Dermis blood vessel endothelial cell (primary cell): Measurements from ENCODE around the gene ZNF502. TPM values are rescaled to one million over a fixed set of nuclear protein-coding genes. Genes with fewer than 3 reads are reported as not detected.
A peak's percentile ranks its signal among the peaks of the same experiment; 100 is the strongest.
"Not testable (repeated sequence)": the region's sequence is repeated elsewhere in the genome, so short reads cannot be mapped to it uniquely, and the experiment has no call there.

Experiments used
- DNase-seq: peaks from one replicate; pipeline ENCODE4 v3.0.0; 2010
- total RNA-seq: library from RNA; depleted of rRNA; stranded (reverse); fragments of >200 nt; gene quantifications from 2 replicates; pipeline ENCODE4 v1.2.3, GENCODE V29; 2014

Gene ZNF502
- total RNA-seq = 3.6 and 4.1 TPM in 2 replicates

DNA sequence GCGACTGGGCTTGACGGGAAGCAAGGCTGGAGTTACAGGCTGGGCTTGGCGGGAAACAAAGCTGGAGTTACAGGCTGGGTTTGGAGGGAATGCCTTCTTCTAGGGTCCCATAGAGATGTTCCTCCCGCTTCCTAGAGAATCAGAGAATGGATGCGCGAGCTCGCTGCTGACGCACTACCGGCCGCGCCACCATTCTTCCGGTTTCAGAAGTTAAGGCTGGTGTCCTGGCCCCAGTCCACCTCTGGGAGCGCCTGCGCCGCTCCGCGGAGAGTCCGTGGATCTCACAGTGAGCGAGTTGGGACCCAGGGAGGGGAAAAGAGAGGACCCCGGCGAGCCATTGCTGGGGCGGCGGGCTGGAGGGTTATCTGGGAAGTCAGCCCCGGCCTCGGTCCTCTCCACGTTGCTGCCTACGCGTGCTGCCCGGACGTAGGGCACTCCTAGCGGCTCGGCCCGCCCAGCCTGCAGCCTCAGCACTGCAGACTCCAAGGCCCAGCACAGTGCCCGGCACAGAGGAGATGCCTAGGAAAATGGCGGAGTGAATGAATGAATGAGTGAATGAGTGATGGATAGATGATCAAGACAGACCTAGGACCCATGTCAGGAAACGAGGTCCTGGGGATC lies at the start of gene ZNF502:
TSS of gene ZNF502 (plus strand) at position 206 of the 621 bp plus-strand sequence. CDS start 7,602 bp downstream, outside the sequence.
- DNase-seq = peak; percentile 92

DNA sequence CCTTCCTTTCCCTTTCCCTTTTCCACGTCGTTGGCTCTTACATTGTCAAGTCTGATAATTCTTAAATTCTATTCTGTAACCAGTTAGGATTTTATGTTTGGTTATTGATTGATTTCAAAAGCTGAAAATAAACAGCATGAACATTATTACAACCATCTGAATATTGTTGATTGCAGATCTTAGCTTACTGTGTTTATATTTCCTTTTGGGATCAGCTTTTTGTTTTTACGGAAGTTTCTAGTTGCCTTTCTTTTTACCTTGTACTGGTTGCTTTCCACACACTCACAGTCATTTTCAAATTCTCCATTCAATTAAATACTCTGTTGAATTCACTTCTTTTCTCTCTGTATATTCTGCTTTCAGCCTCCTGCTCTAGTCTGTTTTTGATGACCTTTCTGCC lies 47.3 kb upstream of the ZNF502 start:
- no peak for DNase-seq

DNA sequence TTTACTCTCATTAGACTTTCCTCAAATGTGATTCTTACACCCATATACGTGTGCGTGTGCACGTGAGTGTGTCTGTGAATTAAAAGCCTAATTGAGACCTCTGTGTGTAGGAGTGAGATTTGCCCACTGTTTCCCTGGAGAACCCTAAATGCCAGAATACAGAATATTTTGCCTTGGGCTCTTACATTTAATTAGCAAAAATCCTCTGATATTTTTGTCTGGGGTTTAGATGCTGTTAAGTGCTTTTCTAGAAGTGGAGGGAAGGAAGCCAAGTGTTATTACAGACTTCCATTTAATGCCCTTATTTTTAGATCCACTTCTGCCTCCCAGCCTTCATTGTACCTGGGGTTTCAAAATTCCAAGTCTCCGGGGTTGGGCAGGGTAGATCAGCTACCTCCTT lies 46.1 kb upstream of the ZNF502 start:
- no peak for DNase-seq

DNA sequence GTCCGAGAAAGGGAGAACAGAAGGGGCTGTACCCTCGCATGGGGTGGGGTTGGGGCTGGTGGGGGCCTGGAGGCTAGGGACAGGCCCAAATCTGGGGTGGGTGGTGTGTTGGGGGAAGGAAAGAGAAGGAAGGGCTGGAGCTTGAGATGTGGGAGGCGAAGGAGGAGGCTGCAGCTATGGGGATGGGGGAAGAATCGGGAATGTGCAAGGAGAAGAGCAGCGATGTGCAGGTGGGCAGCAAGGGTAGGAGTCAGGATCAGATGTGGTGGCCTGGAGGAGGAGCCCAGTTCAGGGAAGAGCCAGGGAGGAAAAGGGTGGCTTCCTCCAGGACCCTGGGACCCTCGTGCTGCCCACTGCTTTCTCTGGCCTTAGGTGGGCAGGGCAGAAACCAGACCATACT lies 42.7 kb upstream of the ZNF502 start:
- no peak for DNase-seq

DNA sequence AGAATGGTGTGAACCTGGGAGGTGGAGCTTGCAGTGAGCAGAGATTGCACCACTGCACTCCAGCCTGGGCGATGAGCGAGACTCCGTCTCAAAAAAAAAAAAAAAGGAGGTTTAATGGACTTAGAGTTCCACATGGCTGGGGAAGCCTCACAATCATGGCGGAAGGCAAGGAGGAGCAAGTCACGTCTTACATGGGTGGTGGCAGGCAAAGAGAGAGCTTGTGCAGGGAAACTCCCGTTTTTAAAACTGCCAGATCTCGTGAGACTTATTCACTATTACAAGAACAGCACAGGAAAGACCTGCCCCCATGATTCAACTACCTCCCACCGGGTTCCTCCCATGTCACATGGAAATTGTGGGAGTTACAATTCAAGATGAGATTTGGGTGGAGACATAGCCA lies 39.0 kb upstream of the ZNF502 start:
- not testable (repeated sequence) for DNase-seq

DNA sequence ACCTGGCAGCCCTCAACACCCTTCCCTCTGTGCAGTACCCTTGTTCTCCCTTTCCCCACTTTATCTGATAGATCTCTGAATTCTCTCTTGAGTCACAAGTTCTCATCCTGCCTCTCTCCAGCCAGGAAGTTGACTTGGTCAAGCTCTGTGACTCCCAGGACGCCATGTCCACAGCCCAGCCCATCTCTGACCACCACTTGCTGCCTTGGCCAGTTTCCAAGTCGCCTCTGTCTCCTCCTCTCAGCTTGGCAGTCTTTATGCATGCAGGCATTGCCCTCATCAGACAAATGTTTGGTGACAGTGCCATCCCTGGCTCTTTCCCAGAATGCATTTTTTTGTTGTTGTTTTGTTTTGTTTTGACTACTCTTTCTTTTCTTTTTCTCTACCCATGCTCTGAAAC lies 38.2 kb upstream of the ZNF502 start:
- DNase-seq = no peak

DNA sequence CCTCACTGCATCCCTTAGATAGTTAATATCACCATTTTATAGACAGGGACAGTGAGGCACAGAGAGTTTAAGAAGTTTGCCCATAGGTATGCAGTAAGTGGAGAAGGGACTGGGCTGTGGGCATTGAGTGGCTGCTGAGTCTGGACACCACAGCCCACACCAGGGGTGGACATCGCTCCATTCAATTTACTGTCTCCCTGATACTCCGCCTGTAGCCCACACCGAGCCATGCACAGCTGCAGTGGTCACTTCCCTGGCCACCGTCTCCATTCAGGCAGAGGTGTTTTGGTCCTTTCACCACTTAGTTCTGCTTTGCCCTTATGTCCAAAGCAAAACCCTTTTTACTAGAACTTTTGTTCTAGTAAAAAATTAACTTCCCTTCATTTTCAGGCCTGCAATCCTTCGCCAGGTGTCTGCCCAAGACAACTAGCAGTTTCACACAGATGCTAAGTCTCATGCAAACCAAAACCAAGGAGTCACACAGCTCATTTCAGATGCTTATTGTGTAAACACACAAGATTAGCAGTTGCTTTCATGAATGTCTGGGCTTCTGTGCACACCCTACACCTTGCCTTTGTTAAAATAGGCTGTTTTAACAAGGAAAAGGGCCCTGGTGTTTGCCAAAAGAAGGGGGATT lies 33.9 kb upstream of the ZNF502 start:
- no peak for DNase-seq

DNA sequence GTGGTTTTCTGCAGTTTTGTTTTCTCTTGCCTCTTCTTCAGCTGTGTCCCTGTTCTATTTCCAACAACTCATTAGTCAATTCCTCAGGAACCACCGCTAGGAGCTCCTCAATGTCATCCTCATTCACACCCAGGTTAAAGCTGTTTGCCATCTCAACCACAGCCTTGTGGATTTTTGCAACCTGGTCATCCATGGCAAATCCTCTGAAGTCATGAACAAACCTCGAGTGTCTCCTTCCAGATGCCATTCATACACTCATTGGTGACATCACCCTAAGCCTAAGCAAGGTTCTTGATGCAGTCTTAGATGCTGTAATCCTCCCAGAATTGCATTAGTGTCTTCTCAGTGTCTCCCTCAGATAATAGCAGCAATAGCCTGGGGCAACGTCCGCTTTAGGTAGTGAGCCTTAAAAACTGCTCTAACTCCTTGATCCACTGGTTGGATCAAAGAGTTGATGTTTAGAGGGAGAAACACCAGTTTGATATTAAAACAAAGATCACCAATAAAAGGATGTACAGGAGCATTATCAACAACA lies 31.5 kb upstream of the ZNF502 start:
- no peak for DNase-seq

DNA sequence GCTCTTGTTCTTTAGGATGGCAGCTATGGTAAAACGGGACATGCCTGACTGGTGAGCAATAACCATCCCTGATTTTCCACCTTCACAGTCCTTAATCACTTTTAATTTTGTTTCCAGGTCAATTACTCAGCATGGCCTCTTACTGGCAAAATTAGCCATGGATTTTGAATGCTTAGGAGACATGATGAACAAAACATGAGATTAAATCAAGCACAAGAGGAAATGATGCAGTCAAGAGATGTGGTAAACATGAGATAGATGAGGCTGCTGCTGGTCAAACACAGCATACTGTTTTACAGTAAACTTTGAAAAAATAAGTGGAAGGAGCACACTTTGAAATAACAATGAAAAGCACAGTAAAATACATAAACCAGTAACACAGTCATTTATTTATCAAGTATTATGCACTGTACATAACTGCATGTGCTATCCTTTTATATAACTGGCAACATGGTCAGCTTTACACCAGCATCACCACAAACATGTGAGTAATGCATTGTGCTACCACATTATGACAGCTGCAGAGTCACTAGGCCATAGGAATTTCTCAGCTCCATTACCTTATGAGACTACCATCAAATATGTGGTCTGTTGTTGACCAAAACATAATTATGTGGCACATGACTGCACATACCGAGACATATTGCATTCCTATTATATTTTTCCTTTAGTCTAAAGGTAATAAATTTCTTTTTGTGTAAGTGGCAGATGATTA lies 30.1 kb upstream of the ZNF502 start:
- peak; percentile 29 for DNase-seq

DNA sequence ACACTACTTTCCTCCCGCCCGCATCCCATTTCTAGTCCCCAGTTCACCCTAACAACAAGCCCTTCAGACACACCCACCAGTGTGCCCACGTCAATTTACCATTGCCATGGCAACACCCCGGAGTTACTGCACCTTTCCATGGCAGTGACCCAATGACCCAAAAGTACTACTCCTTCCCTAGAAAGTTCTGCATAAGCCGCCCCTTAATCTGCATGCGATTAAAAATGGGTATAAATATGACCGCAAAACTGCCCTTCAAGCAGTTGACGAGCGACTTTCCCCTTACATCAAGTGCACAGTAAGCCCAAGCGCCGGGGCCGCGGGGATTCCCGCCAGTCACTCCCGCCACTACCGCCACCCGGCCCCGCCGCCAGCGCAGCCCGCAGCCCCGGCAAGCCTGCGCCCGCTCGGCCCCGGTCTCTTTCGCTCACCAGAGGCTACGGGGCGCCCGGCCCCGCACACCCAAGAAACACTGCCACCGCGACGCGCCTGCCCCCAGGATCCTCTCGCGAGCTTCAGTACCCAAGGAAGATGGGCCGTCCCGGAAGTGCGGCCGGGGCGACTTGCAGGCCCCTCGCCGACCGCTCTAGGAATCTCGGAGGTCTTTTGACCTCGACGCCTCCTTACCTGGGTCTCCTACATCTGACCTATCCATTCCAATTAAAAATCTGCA lies 27.2 kb upstream of the ZNF502 start:
- peak; percentile 76 for DNase-seq

DNA sequence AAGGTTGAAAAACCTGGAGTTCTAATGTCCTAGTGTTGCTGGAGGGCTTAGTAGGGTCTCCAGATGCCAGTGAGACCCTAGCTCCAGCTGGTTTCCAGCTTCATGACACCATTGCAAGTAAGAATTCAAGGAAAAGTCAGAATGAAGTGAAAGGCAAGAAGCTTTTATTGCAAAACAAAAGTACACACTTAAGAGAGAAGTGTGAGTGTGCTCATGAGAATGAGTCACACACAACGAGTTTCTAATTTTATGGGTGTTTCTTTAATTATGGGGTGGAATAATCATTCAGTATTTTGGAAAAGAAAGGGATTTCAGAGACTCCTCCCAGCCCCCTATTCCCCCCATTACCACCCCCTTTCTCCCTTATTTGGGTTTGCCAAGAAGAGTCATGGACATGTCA lies 24.6 kb upstream of the ZNF502 start:
- DNase-seq = no peak

DNA sequence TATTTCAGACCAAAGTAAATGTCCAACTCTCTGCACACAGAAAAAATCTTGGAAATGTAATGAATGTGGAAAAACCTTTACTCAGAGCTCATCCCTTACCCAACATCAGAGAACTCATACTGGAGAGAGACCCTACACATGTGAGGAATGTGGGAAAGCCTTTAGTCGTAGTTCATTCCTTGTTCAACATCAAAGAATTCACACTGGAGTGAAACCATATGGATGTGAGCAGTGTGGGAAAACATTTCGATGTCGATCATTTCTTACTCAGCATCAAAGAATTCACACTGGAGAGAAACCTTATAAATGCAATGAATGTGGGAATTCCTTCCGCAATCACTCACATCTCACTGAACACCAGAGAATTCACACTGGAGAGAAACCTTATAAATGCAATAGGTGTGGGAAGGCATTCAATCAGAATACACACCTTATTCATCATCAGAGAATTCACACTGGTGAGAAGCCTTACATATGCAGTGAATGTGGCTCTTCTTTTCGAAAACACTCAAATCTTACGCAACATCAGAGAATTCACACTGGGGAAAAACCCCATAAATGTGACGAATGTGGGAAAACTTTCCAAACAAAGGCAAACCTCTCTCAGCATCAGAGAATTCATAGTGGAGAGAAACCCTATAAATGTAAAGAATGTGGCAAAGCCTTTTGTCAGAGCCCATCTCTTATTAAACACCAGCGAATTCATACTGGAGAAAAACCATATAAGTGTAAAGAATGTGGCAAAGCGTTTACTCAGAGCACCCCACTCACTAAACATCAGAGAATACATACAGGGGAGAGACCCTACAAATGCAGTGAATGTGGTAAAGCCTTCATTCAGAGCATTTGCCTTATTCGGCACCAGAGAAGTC lies 9.0 kb downstream of the ZNF502 start:
- DNase-seq = peak; percentile 6

DNA sequence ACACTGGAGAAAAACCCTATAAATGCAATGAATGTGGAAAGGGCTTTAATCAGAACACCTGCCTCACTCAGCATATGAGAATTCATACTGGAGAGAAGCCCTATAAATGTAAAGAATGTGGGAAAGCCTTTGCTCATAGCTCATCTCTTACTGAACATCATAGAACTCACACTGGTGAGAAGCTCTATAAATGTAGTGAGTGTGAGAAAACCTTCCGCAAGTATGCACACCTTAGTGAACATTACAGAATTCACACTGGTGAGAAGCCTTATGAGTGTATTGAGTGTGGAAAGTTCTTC lies 9.6 kb downstream of the ZNF502 start:
- no peak for DNase-seq

DNA sequence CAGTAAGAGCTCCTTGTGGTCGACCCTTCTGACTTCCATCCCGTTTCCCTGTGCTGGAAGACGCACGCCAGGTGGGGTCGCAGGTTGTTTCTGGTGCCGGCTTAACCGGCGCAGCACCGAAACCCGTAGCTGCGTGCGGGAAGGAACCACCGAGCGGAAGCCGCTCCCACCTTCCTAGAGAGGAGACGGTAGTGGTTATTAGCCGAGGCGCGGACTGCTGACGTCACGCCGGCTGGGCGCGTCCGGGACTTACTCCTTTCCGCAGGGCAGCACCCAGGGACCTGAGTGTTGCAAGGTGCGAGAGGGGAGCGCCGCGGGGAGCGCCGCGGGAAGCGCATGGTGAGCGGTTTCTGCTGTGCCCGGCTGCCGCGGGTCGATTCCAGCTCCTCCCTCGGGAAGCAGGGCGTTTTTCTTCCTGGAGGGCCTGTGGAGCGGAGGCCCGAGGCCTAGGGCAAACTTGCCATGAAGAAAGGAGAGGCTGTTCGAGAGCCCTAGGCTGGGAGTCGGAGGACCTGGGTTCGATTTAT lies 17.0 kb downstream of the ZNF502 start, which contains the start of gene ZNF501:
TSS of gene ZNF501 (plus strand) at position 252 of the 527 bp plus-strand sequence. CDS start 4,787 bp downstream, outside the sequence.
- DNase-seq = peak; percentile 88

DNA sequence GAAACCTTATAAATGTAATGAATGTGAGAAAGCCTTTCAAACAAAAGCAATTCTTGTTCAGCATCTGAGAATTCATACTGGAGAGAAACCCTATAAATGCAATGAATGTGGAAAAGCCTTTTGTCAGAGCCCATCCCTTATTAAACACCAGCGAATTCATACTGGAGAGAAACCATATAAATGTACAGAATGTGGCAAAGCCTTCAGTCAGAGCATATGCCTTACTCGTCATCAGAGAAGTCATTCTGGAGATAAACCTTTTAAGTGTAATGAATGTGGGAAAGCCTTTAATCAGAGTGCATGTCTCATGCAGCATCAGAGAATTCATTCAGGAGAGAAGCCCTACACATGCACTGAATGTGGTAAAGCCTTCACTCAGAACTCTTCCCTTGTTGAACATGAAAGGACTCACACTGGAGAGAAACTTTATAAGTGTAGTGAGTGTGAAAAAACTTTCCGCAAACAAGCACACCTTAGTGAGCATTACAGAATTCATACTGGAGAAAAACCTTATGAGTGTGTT lies 22.2 kb downstream of the ZNF502 start:
- DNase-seq = no peak

DNA sequence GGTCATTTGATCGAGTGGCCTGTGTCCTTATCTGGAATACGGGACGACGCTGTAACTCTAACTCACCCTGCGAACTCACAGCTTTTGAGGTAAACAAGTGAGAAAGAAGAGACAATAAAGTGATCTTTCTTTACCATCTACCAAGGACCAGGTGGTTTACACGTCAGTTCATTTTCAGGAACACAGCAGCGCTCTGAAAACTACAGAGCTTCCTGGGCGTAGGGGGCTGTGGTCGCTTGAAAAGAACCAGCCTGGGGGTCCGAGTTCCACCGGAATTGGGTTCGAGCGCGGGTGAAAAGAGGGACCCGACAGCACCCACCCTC lies 48.6 kb downstream of the ZNF502 start:
- peak; percentile 4 for DNase-seq

DNA sequence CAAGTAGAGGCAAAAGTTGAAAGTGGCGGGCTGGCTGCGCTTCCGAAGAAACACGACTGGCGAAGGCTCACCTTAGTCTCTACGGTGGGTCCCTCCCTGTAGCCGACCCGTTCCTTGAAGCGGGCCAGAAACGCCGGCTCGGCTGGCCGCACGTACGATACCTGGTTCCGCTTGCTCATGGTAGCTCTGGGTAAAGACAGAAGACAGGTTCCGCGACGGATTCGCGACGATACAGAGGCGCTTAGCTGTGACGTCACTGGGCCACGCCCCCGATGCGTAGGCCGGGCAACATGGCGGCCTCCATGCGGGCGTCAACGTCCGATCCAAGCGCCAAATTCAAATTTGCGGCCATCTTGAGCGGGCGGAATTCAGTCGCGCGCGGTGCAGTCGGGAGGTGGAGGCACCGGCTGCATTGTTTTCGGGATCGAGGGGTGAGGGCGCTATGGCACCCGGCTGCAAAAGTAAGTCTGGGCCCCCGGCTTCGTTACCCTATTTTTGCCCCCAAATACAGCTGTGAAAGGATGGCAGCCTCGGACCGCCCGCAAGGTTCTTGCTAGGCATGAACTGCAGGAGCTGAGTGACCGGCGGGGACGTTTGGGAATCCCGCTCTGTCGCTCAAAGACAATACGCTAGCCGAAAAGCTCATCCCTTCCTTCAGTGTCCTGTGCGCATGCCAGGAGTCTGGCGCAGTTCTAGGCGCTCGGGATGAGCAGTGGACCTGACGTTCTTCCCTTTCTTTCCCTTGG lies 49.1 kb downstream of the ZNF502 start, which contains the start of the genes KIAA1143 and KIF15:
TSS of gene KIAA1143 (minus strand) at position 196 of the 746 bp plus-strand sequence. CDS start at position 179, 17 bp downstream.
TSS of gene KIF15 (plus strand) at position 371 of the 746 bp plus-strand sequence. CDS start at position 443, 72 bp downstream.
- peak; percentile 99 for DNase-seq

DNA sequence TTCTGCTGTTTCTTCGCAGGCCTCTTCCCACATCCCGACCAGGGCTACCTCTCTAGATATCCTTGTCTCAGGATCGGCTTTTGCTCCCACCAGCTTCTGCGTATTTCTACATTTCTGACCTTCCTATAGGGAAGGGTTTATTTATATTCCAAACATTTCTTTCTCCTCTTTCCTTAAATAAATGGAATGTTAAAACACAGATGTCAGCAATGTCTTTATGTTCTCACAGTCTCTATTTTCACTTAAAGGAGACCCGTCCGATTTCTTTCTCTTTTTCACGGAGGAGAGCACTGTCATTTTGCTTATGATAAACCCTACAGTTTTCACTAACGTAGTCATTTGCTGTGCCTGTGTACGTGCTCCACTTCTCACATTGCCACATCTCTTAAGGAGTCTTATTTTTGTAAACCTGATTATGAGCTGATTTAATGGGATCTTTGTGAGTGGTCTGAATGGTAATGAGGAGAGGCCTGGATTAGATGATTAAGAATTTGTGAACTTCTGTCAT lies 49.8 kb downstream of the ZNF502 start:
- peak; percentile 22 for DNase-seq

DNA sequence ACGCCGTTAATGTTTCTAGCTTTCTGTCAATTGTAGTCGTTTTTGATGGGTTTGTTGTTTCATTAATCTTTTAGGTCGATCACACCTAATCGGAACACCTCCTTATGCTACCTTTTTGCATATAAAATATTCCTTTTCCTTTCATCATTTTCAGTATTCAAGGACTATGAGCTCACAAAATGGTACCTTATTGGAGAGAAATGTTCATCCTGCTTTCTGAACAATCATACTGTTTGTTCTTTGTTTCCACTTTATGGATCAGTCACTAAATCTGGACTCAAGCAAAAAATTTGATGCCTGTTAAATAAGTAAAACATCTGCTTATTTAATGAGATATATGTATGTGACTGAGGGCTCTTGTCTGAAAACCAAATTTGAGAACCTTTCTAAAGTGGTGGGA lies 50.2 kb downstream of the ZNF502 start:
- no peak for DNase-seq

DNA sequence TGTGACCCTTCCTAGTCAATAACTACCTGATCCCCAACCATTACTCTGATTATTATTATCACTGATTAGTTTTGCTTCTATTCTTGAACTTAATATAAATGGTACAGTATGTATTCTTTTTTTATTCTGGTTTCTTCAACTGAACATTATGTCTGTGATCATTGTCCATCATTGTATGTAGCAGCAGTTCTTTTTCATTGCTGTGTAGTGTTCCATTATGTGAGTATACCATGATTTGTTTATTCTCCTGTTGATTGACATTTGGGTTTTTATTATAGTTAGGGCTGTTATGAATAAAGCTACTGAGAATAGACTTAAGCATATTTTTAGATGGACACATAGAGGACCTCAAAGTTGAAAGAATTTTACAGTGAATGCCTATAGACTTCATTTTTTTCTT lies 51.8 kb downstream of the ZNF502 start:
- DNase-seq = no peak
